ENCODE data around the gene SPACDR.

GRCh38 chr7:100433276-100433591 is 30.8 kb downstream of the SPACDR start:
- TF ChIP-seq CTCF (IDR thresholded peaks at IDR 0.05), result no peak
- no peak for TF ChIP-seq EZH2 (IDR thresholded peaks at IDR 0.05; ENCODE audit: borderline replicate concordance, insufficient read depth, low read depth, low read length, poor library complexity, severe bottlenecking)
